ENCODE measurements around the gene CEP85L.

Gene CEP85L

DNA sequence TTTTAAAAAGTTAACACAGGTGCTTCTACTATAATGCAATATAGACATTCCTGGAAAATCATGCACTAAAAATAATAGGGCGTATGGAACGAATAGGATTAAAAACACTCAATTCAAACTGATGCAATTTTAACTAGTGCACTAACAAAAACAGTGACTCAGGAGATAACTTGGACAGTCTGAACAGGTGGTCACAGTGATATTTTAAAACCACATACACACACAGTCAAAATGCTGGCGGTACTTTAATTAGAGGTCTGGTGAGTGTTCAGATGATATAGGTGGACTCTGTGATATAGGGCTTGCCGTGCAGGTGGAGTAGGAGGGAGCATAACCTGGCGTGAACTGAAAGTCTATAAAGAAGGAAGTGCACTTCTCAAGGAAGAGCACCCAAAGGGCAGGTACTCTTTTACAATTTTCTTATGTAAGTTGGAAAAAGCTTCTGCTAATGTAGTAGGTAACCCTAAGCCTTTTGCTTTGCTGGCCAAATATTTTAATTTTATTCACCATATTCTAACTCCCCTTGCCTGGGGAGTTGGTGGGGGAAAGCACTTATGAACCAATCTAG lies 145.2 kb downstream of the CEP85L start:
- H4K8ac ChIP-seq (ENCODE audit: low read depth, low read length), result no peak overlapping the region
- no peak overlapping the region for H3K4me3 ChIP-seq (ENCODE audit: low read length)
- H3K79me2 ChIP-seq (ENCODE audit: control insufficient read depth, insufficient read depth, low read length), result no peaks in the 10 kb centered on the region
- H2BK15ac ChIP-seq (replicated peaks; ENCODE audit: low read depth), result no peak overlapping the region
- H3K27me3 ChIP-seq (ENCODE audit: insufficient read depth, low read length, poor library complexity), result no peaks in the 10 kb centered on the region
- no peaks in the 10 kb centered on the region for H3K79me1 ChIP-seq (ENCODE audit: low read length)
- H3K18ac ChIP-seq (ENCODE audit: low read length), result no peak overlapping the region
- H3K4me2 ChIP-seq (ENCODE audit: low read length), result no peak overlapping the region
- no peak overlapping the region for H3K27ac ChIP-seq (ENCODE audit: low read depth, low read length)
- no peak overlapping the region for H3K4ac ChIP-seq (ENCODE audit: low read depth, low read length)
- H4K5ac ChIP-seq (ENCODE audit: low read length), result no peak overlapping the region
- no peak overlapping the region for H2BK5ac ChIP-seq (ENCODE audit: low read length)
- no peak for DNase-seq
- H3K4me1 ChIP-seq (ENCODE audit: control insufficient read depth, low read depth, low read length), result no peaks in the 10 kb centered on the region
- no CpG with 5 or more reads among the region's 5 CpGs for WGBS (ENCODE audit: extremely low coverage, insufficient coverage, low lambda C conversion rate)
- H3K36me3 ChIP-seq (ENCODE audit: control insufficient read depth, insufficient read depth, low read length), result no peaks in the 10 kb centered on the region
- no peak overlapping the region for H2AK5ac ChIP-seq (ENCODE audit: low read length)
- H3K23ac ChIP-seq (ENCODE audit: low read length), result no peak overlapping the region
- H3K56ac ChIP-seq (ENCODE audit: low read length), result no peak overlapping the region
- H3K9ac ChIP-seq (ENCODE audit: low read length), result no peak overlapping the region
- H2BK120ac ChIP-seq (ENCODE audit: low read depth, low read length), result no peak overlapping the region

GRCh38 chr6:118505656-118506055 lies 145.7 kb downstream of the CEP85L start:
- Histone ChIP-seq H2BK15ac (replicated peaks; ENCODE audit: low read depth) (no peak overlapping the region), H3K23ac (ENCODE audit: low read length) (no peak overlapping the region)

DNA sequence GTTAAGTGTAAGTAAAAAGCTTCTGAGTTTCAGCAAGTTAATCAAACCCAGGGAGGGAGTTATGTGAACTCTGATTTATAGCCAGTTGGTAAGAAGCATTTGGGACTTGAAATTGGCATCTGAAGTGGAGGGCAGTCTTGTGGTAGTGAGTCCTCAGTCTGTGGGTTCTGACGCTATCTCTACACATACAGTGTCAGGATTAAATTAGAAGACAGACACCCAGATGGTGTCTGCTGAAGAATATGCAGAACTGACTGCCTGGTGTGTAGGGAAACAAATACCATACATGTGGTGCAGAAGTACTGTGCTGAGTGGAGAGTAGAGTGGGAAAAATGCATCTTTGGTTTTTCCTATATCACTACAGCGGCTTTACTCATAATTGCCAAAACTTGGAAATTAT lies 146.8 kb downstream of the CEP85L start:
- no peaks in the 10 kb centered on the region for H3K4me1 ChIP-seq (ENCODE audit: control insufficient read depth, low read depth, low read length)
- no peak overlapping the region for H2BK120ac ChIP-seq (ENCODE audit: low read depth, low read length)
- H3K9ac ChIP-seq (ENCODE audit: low read length), result no peak overlapping the region
- no peak overlapping the region for H4K8ac ChIP-seq (ENCODE audit: low read depth, low read length)
- no peak overlapping the region for H2AK5ac ChIP-seq (ENCODE audit: low read length)
- no peak overlapping the region for H3K18ac ChIP-seq (ENCODE audit: low read length)
- no peak overlapping the region for H3K4ac ChIP-seq (ENCODE audit: low read depth, low read length)
- no peak overlapping the region for H2BK5ac ChIP-seq (ENCODE audit: low read length)
- no peak overlapping the region for H3K4me2 ChIP-seq (ENCODE audit: low read length)
- no peaks in the 10 kb centered on the region for H3K79me1 ChIP-seq (ENCODE audit: low read length)
- no peak overlapping the region for H3K23ac ChIP-seq (ENCODE audit: low read length)
- H2BK15ac ChIP-seq (replicated peaks; ENCODE audit: low read depth), result no peak overlapping the region
- H3K27me3 ChIP-seq (ENCODE audit: insufficient read depth, low read length, poor library complexity), result no peaks in the 10 kb centered on the region
- H3K4me3 ChIP-seq (ENCODE audit: low read length), result no peak overlapping the region
- no peak overlapping the region for H3K56ac ChIP-seq (ENCODE audit: low read length)
- H3K27ac ChIP-seq (ENCODE audit: low read depth, low read length), result no peak overlapping the region
- H3K36me3 ChIP-seq (ENCODE audit: control insufficient read depth, insufficient read depth, low read length), result no peaks in the 10 kb centered on the region
- WGBS (ENCODE audit: extremely low coverage, insufficient coverage, low lambda C conversion rate), result no CpG with 5 or more reads among the region's 2 CpGs
- no peak overlapping the region for H4K5ac ChIP-seq (ENCODE audit: low read length)
- no peak for DNase-seq
- H3K79me2 ChIP-seq (ENCODE audit: control insufficient read depth, insufficient read depth, low read length), result no peaks in the 10 kb centered on the region

More at GRCh38 chr6:118505656-118506055, 145.7 kb downstream of the CEP85L start:
- Histone ChIP-seq H2BK120ac (ENCODE audit: low read depth, low read length) (no peak overlapping the region), H3K4me2 (ENCODE audit: low read length) (no peak overlapping the region), H3K18ac (ENCODE audit: low read length) (no peak overlapping the region), H3K4me3 (ENCODE audit: low read length) (no peak overlapping the region), H3K27me3 (ENCODE audit: insufficient read depth, low read length, poor library complexity) (no peaks in the 10 kb centered on the region), H3K79me1 (ENCODE audit: low read length) (no peaks in the 10 kb centered on the region), H3K27ac (ENCODE audit: low read depth, low read length) (no peak overlapping the region), H3K4ac (ENCODE audit: low read depth, low read length) (no peak overlapping the region), H3K4me1 (ENCODE audit: control insufficient read depth, low read depth, low read length) (no peaks in the 10 kb centered on the region), H3K9ac (ENCODE audit: low read length) (no peak overlapping the region), H4K8ac (ENCODE audit: low read depth, low read length) (no peak overlapping the region), H3K79me2 (ENCODE audit: control insufficient read depth, insufficient read depth, low read length) (no peaks in the 10 kb centered on the region), H3K56ac (ENCODE audit: low read length) (no peak overlapping the region), H2AK5ac (ENCODE audit: low read length) (no peak overlapping the region), H4K5ac (ENCODE audit: low read length) (no peak overlapping the region), H2BK5ac (ENCODE audit: low read length) (no peak overlapping the region), H3K36me3 (ENCODE audit: control insufficient read depth, insufficient read depth, low read length) (no peaks in the 10 kb centered on the region)
- WGBS (ENCODE audit: extremely low coverage, insufficient coverage, low lambda C conversion rate), result no CpG with 5 or more reads among the region's 2 CpGs
- DNase-seq, result no peak

DNA sequence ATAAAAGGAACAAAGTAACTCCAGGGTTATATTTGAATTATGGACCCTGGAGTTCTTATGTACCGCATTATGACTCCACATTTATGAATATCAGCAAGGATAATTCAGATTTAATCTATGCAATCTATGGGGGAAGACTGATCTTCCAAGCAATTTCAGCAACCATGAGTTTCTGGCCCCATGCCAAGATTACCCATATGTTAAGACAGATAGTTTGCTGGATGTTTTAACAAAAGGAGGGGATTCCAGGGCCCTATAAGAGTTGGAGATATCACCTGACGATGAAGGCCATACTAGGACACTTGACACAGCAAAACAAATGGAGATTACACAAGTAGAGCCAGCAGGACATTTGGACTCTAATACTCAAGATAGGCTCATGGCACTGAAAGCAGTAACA lies 149.2 kb downstream of the CEP85L start:
- H3K18ac ChIP-seq (ENCODE audit: low read length), result no peak overlapping the region
- no peaks in the 10 kb centered on the region for H3K79me2 ChIP-seq (ENCODE audit: control insufficient read depth, insufficient read depth, low read length)
- H3K56ac ChIP-seq (ENCODE audit: low read length), result no peak overlapping the region
- WGBS (ENCODE audit: extremely low coverage, insufficient coverage, low lambda C conversion rate), result no CpG with 5 or more reads among the region's 2 CpGs
- no peaks in the 10 kb centered on the region for H3K79me1 ChIP-seq (ENCODE audit: low read length)
- H2BK120ac ChIP-seq (ENCODE audit: low read depth, low read length), result no peak overlapping the region
- H3K4me3 ChIP-seq (ENCODE audit: low read length), result no peak overlapping the region
- H4K8ac ChIP-seq (ENCODE audit: low read depth, low read length), result no peak overlapping the region
- H3K27ac ChIP-seq (ENCODE audit: low read depth, low read length), result no peak overlapping the region
- H3K4me2 ChIP-seq (ENCODE audit: low read length), result no peak overlapping the region
- no peak overlapping the region for H3K23ac ChIP-seq (ENCODE audit: low read length)
- no peak overlapping the region for H4K5ac ChIP-seq (ENCODE audit: low read length)
- H2AK5ac ChIP-seq (ENCODE audit: low read length), result no peak overlapping the region
- no peak overlapping the region for H2BK15ac ChIP-seq (replicated peaks; ENCODE audit: low read depth)
- H3K4ac ChIP-seq (ENCODE audit: low read depth, low read length), result no peak overlapping the region
- no peaks in the 10 kb centered on the region for H3K4me1 ChIP-seq (ENCODE audit: control insufficient read depth, low read depth, low read length)
- H2BK5ac ChIP-seq (ENCODE audit: low read length), result no peak overlapping the region
- H3K9ac ChIP-seq (ENCODE audit: low read length), result no peak overlapping the region
- DNase-seq, result no peak
- H3K36me3 ChIP-seq (ENCODE audit: control insufficient read depth, insufficient read depth, low read length), result no peaks in the 10 kb centered on the region
- H3K27me3 ChIP-seq (ENCODE audit: insufficient read depth, low read length, poor library complexity), result no peaks in the 10 kb centered on the region

DNA sequence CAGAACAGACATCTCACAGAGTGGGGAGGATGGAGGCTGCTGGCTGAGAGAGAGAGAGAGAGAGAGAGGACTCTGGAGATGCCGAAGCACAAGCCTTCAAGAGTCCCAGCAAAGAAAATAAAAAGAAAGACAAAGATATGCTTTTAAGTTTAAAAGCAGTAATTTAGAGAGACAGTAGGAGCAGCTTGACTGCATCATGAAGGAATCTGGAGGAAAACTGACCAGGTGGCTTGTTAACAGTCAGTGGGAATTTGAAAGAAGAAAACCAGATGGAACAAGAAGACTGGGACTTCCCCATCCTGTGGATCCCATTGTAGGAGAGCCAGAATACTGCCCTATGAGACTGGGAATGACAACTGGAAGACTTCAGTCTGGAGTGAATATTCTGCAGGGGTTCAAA lies 149.6 kb downstream of the CEP85L start:
- Histone ChIP-seq H4K5ac (ENCODE audit: low read length) (no peak overlapping the region), H3K4me2 (ENCODE audit: low read length) (no peak overlapping the region), H3K56ac (ENCODE audit: low read length) (no peak overlapping the region), H3K36me3 (ENCODE audit: control insufficient read depth, insufficient read depth, low read length) (no peaks in the 10 kb centered on the region), H4K8ac (ENCODE audit: low read depth, low read length) (no peak overlapping the region), H3K23ac (ENCODE audit: low read length) (no peak overlapping the region), H3K4me1 (ENCODE audit: control insufficient read depth, low read depth, low read length) (no peaks in the 10 kb centered on the region), H3K4ac (ENCODE audit: low read depth, low read length) (no peak overlapping the region), H2BK5ac (ENCODE audit: low read length) (no peak overlapping the region), H3K18ac (ENCODE audit: low read length) (no peak overlapping the region), H2BK15ac (replicated peaks; ENCODE audit: low read depth) (peak overlapping the region; percentile 36), H3K79me1 (ENCODE audit: low read length) (no peaks in the 10 kb centered on the region), H3K9ac (ENCODE audit: low read length) (no peak overlapping the region), H2BK120ac (ENCODE audit: low read depth, low read length) (no peak overlapping the region), H2AK5ac (ENCODE audit: low read length) (no peak overlapping the region), H3K27ac (ENCODE audit: low read depth, low read length) (no peak overlapping the region), H3K4me3 (ENCODE audit: low read length) (no peak overlapping the region), H3K79me2 (ENCODE audit: control insufficient read depth, insufficient read depth, low read length) (no peaks in the 10 kb centered on the region), H3K27me3 (ENCODE audit: insufficient read depth, low read length, poor library complexity) (no peaks in the 10 kb centered on the region)
- WGBS (ENCODE audit: extremely low coverage, insufficient coverage, low lambda C conversion rate), result no CpG with 5 or more reads among the region's 1 CpG
- no peak for DNase-seq

DNA sequence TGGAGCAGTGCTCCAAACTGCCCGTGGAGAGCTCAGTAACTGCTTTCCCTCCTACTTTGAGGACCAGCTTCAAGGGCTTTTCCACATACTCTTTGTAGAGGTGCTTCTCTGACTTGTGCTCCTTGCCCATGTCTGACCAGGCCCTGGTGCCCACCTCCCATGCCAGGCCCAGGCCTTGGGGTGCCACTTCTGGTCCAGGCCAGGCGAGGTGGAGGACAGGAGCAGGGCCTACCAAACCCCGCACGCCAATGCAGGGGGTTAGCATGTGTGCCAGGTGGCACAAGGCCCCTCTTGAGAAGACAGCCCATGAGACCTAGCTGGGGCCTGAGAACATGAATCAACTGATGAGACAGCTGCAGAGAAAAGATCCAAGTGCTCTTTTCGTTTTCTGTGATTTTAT lies 150.3 kb downstream of the CEP85L start:
- H3K27me3 ChIP-seq (ENCODE audit: insufficient read depth, low read length, poor library complexity), result no peaks in the 10 kb centered on the region
- H3K18ac ChIP-seq (ENCODE audit: low read length), result no peak overlapping the region
- no peak overlapping the region for H4K8ac ChIP-seq (ENCODE audit: low read depth, low read length)
- H3K79me1 ChIP-seq (ENCODE audit: low read length), result no peaks in the 10 kb centered on the region
- WGBS (ENCODE audit: extremely low coverage, insufficient coverage, low lambda C conversion rate), result no CpG with 5 or more reads among the region's 5 CpGs
- no peak overlapping the region for H3K9ac ChIP-seq (ENCODE audit: low read length)
- no peak overlapping the region for H2AK5ac ChIP-seq (ENCODE audit: low read length)
- H2BK15ac ChIP-seq (replicated peaks; ENCODE audit: low read depth), result no peak overlapping the region
- DNase-seq, result no peak
- no peak overlapping the region for H3K27ac ChIP-seq (ENCODE audit: low read depth, low read length)
- H3K56ac ChIP-seq (ENCODE audit: low read length), result no peak overlapping the region
- H3K4me1 ChIP-seq (ENCODE audit: control insufficient read depth, low read depth, low read length), result no peaks in the 10 kb centered on the region
- H3K4me3 ChIP-seq (ENCODE audit: low read length), result no peak overlapping the region
- no peak overlapping the region for H3K23ac ChIP-seq (ENCODE audit: low read length)
- peak overlapping the region; percentile 32 for H2BK5ac ChIP-seq (ENCODE audit: low read length)
- no peaks in the 10 kb centered on the region for H3K79me2 ChIP-seq (ENCODE audit: control insufficient read depth, insufficient read depth, low read length)
- no peak overlapping the region for H3K4me2 ChIP-seq (ENCODE audit: low read length)
- H3K4ac ChIP-seq (ENCODE audit: low read depth, low read length), result no peak overlapping the region
- H2BK120ac ChIP-seq (ENCODE audit: low read depth, low read length), result no peak overlapping the region
- no peak overlapping the region for H4K5ac ChIP-seq (ENCODE audit: low read length)
- no peaks in the 10 kb centered on the region for H3K36me3 ChIP-seq (ENCODE audit: control insufficient read depth, insufficient read depth, low read length)
